NB4 (cell line): Measurements from ENCODE around the gene COG3.

Experiments
- POLR2A ChIP-seq: IDR thresholded peaks from 2 replicates; pipeline ENCODE4 v1.6.1; 2011; ENCODE audit warnings: mild to moderate bottlenecking; ENCODE audit not compliant: insufficient read length; ENCODE audit errors: extremely low read depth
- TF ChIP-seq, protein P1 (sequence below): IDR thresholded peaks from one replicate; pipeline ENCODE4 v1.5.1; 2012; ENCODE audit warnings: low read depth, low read length
- TF ChIP-seq, protein P2 (sequence below): IDR thresholded peaks from 2 replicates; pipeline ENCODE4 v1.6.1; 2011; ENCODE audit warnings: low read depth, low read length

GRCh38 chr13:45537516-45537915, 72.8 kb downstream of the COG3 start:
- TF ChIP-seq, protein P1, sequence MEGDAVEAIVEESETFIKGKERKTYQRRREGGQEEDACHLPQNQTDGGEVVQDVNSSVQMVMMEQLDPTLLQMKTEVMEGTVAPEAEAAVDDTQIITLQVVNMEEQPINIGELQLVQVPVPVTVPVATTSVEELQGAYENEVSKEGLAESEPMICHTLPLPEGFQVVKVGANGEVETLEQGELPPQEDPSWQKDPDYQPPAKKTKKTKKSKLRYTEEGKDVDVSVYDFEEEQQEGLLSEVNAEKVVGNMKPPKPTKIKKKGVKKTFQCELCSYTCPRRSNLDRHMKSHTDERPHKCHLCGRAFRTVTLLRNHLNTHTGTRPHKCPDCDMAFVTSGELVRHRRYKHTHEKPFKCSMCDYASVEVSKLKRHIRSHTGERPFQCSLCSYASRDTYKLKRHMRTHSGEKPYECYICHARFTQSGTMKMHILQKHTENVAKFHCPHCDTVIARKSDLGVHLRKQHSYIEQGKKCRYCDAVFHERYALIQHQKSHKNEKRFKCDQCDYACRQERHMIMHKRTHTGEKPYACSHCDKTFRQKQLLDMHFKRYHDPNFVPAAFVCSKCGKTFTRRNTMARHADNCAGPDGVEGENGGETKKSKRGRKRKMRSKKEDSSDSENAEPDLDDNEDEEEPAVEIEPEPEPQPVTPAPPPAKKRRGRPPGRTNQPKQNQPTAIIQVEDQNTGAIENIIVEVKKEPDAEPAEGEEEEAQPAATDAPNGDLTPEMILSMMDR: no peak
- no peak for TF ChIP-seq POLR2A
- TF ChIP-seq, protein P2, sequence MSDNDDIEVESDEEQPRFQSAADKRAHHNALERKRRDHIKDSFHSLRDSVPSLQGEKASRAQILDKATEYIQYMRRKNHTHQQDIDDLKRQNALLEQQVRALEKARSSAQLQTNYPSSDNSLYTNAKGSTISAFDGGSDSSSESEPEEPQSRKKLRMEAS: no peak
